Suprapubic skin (tissue), 4 donors: ENCODE data around the gene MARK1. TPM values are rescaled to one million over a fixed set of nuclear protein-coding genes. Genes with fewer than 3 reads are reported as not detected.

ENCODE experiments used
- DNase-seq, 2 donors: peaks; one replicate each; pipeline ENCODE4 v3.0.0-alpha.2; 2019; ENCODE audit warnings: low spot score in 2 of 2
- H3K27ac ChIP-seq: fragments of 200-600 bp; sonication (generic); one replicate; pipeline ENCODE4 v1.5.1; 2019
- H3K27me3 ChIP-seq: fragments of 200-600 bp; sonication (generic); one replicate; pipeline ENCODE4 v1.5.1; 2019
- H3K36me3 ChIP-seq: fragments of 200-600 bp; sonication (generic); one replicate; pipeline ENCODE4 v1.5.1; 2019
- H3K4me1 ChIP-seq: fragments of 200-600 bp; sonication (generic); one replicate; pipeline ENCODE4 v1.5.1; 2019
- H3K4me3 ChIP-seq: fragments of 200-600 bp; sonication (generic); one replicate; pipeline ENCODE4 v1.5.1; 2019; ENCODE audit warnings: mild to moderate bottlenecking
- H3K9me3 ChIP-seq: fragments of 200-600 bp; sonication (generic); one replicate; pipeline ENCODE4 v1.5.1; 2019
- EP300 ChIP-seq: sonication (generic); formaldehyde crosslinking; IDR thresholded peaks from one replicate; pipeline ENCODE4 v1.6.1; 2017; ENCODE audit warnings: antibody characterized with exemption
- POLR2A ChIP-seq, 2 donors: fragments of 450-650 bp; IDR thresholded peaks; one replicate each; pipeline ENCODE4 v1.6.1; 2017; ENCODE audit warnings: antibody characterized with exemption in 2 of 2, mild to moderate bottlenecking in 2 of 2, moderate library complexity in 2 of 2
- POLR2AphosphoS5 ChIP-seq, 3 donors: sonication (generic); formaldehyde crosslinking; IDR thresholded peaks; one replicate each; pipeline ENCODE4 v1.6.1; 2017; ENCODE audit warnings: antibody characterized with exemption in 3 of 3
- WGBS: methylation state at CpG from one replicate; pipeline ENCODE4 v1.1.5; 2018; 5-methylcytosine and 5-hydroxymethylcytosine counted together
- total RNA-seq, 4 donors: library from RNA; depleted of rRNA; stranded (reverse); fragments of >200 nt; gene quantifications; one replicate each; pipeline ENCODE4 v1.1.0, GENCODE V29; 2016
- TF ChIP-seq, protein P1 (sequence below), 2 donors: fragments of 200-600 bp in 1 of 2; fragments of 450-650 bp in 1 of 2; sonication (generic) in 1 of 2; IDR thresholded peaks; one replicate each; pipeline ENCODE4 v1.5.1; 2016 to 2019; ENCODE audit warnings: antibody characterized with exemption in 2 of 2, mild to moderate bottlenecking in 1 of 2, moderate library complexity in 1 of 2

MARK1 gene
- total RNA-seq, 4 donors from 2014 or later = 2.9 to 5.2 (median 3.9) TPM

- Histone ChIP-seq H3K36me3 (no peaks in the 10 kb centered on the region), H3K9me3 (no peaks in the 10 kb centered on the region), H3K4me3 (no peak overlapping the region), H3K27me3 (no peaks in the 10 kb centered on the region), H3K4me1 (no peaks in the 10 kb centered on the region), H3K27ac (no peak overlapping the region)
- no peak for DNase-seq
- WGBS = 68% methylated on average over 5 of the region's 5 CpGs
- TF ChIP-seq POLR2AphosphoS5 (IDR thresholded peaks at IDR 0.05) = no peak
- no peak for TF ChIP-seq POLR2A (IDR thresholded peaks at IDR 0.05)
- TF ChIP-seq EP300 = no peak
- TF ChIP-seq, protein P1, sequence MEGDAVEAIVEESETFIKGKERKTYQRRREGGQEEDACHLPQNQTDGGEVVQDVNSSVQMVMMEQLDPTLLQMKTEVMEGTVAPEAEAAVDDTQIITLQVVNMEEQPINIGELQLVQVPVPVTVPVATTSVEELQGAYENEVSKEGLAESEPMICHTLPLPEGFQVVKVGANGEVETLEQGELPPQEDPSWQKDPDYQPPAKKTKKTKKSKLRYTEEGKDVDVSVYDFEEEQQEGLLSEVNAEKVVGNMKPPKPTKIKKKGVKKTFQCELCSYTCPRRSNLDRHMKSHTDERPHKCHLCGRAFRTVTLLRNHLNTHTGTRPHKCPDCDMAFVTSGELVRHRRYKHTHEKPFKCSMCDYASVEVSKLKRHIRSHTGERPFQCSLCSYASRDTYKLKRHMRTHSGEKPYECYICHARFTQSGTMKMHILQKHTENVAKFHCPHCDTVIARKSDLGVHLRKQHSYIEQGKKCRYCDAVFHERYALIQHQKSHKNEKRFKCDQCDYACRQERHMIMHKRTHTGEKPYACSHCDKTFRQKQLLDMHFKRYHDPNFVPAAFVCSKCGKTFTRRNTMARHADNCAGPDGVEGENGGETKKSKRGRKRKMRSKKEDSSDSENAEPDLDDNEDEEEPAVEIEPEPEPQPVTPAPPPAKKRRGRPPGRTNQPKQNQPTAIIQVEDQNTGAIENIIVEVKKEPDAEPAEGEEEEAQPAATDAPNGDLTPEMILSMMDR (IDR thresholded peaks at IDR 0.05) = no peak
Observed at GRCh38 chr1:220504329-220504728, 23.6 kb upstream of the MARK1 start.

DNA sequence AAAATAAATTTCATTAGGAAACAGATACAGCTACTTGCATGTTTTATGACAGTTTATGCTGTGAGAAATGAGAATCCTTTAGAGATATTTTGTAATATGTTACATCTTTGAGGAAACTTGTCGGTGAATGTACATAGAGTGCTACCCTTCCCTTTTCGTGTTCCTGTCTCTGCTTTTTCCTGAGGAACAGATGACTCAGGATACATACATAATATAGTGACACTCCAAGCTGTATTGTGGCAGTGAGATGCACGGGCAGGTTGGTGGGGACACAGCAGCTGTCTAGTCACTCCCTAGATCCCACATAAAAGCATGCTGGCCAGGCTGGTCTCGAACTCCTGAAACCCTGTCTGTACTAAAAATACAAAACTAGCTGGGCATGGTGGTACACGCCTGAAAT, 20.9 kb upstream of the MARK1 start:
- no peaks in the 10 kb centered on the region for H3K9me3 ChIP-seq
- 67% methylated on average over 5 of the region's 5 CpGs for WGBS
- no peak for DNase-seq
- H3K4me1 ChIP-seq = no peaks in the 10 kb centered on the region
- no peak overlapping the region for H3K4me3 ChIP-seq
- TF ChIP-seq POLR2A (IDR thresholded peaks at IDR 0.05) (no peak), POLR2AphosphoS5 (IDR thresholded peaks at IDR 0.05) (no peak), EP300 (no peak)
- TF ChIP-seq, protein P1 (IDR thresholded peaks at IDR 0.05) = no peak
- no peak overlapping the region for H3K27ac ChIP-seq
- no peaks in the 10 kb centered on the region for H3K27me3 ChIP-seq
- H3K36me3 ChIP-seq = no peaks in the 10 kb centered on the region

GRCh38 chr1:220511179-220511578, 16.8 kb upstream of the MARK1 start:
- H3K36me3 ChIP-seq = no peaks in the 10 kb centered on the region
- H3K27ac ChIP-seq = no peak overlapping the region
- DNase-seq = no peak
- H3K9me3 ChIP-seq = no peaks in the 10 kb centered on the region
- 57% methylated on average over 4 of the region's 4 CpGs for WGBS
- no peak overlapping the region for H3K4me3 ChIP-seq
- peaks cover 3% of the 10 kb centered on the region for H3K4me1 ChIP-seq
- H3K27me3 ChIP-seq = no peaks in the 10 kb centered on the region
- TF ChIP-seq POLR2A (IDR thresholded peaks at IDR 0.05) (no peak), POLR2AphosphoS5 (IDR thresholded peaks at IDR 0.05) (no peak), EP300 (no peak)
- TF ChIP-seq, protein P1 (IDR thresholded peaks at IDR 0.05) = no peak

DNA sequence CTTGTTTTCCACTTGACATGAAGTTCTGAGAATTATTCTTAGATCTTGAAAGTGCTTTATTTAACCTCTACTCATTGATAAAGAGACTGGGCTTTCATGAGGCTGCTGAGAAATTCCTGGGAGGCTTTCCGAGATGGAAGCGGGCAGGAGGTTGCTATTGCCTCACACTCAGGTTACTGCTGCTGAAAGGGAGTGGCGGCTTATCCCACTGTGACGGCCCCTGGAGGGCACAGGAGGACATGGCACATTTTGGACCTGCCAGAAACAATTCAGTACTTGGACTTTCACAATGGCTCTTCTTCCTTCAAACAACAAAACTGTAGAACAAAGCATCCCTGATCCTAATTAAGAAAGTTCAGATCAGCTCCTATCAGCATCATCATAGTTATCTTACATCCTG, 16.2 kb upstream of the MARK1 start:
- no peaks in the 10 kb centered on the region for H3K36me3 ChIP-seq
- peaks cover 9% of the 10 kb centered on the region for H3K4me1 ChIP-seq
- no peak for DNase-seq
- 49% methylated on average over 4 of the region's 4 CpGs for WGBS
- TF ChIP-seq EP300 (no peak), POLR2AphosphoS5 (IDR thresholded peaks at IDR 0.05) (no peak), POLR2A (IDR thresholded peaks at IDR 0.05) (no peak)
- TF ChIP-seq, protein P1 (IDR thresholded peaks at IDR 0.05) = no peak
- no peak overlapping the region for H3K4me3 ChIP-seq
- H3K27me3 ChIP-seq = no peaks in the 10 kb centered on the region
- no peak overlapping the region for H3K27ac ChIP-seq
- no peaks in the 10 kb centered on the region for H3K9me3 ChIP-seq

DNA sequence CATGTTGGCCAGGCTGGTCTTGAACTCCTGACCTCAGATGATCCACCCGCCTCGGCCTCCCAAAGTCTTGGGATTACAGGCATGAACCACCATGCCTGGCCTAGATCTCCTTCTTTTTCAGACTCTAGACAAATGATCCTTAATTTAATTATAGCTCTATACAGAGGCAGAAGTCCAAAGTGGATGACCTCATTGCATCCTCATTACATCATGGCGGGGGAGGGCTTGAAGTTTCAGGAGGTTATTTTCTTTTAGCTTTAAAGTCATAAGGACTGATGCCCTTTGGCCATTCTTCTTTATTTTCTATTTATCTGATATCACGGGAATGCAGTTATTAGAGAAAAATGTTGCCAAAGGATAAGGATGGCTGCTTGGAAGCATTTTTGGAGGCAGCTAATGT, 14.1 kb upstream of the MARK1 start:
- Histone ChIP-seq H3K4me3 (no peak overlapping the region), H3K27me3 (no peaks in the 10 kb centered on the region), H3K27ac (no peak overlapping the region), H3K36me3 (no peaks in the 10 kb centered on the region), H3K4me1 (peaks cover 10% of the 10 kb centered on the region), H3K9me3 (no peaks in the 10 kb centered on the region)
- DNase-seq = no peak
- TF ChIP-seq, protein P1 (IDR thresholded peaks at IDR 0.05) = no peak
- TF ChIP-seq POLR2AphosphoS5 (IDR thresholded peaks at IDR 0.05) (no peak), EP300 (no peak), POLR2A (IDR thresholded peaks at IDR 0.05) (no peak)
- WGBS = 79% methylated on average over 4 of the region's 4 CpGs
